Measurements from ENCODE around the gene PRAMEF1.

GRCh38 chr1:12811409-12811784, 20.2 kb downstream of the PRAMEF1 start:
- TF ChIP-seq, protein P1, sequence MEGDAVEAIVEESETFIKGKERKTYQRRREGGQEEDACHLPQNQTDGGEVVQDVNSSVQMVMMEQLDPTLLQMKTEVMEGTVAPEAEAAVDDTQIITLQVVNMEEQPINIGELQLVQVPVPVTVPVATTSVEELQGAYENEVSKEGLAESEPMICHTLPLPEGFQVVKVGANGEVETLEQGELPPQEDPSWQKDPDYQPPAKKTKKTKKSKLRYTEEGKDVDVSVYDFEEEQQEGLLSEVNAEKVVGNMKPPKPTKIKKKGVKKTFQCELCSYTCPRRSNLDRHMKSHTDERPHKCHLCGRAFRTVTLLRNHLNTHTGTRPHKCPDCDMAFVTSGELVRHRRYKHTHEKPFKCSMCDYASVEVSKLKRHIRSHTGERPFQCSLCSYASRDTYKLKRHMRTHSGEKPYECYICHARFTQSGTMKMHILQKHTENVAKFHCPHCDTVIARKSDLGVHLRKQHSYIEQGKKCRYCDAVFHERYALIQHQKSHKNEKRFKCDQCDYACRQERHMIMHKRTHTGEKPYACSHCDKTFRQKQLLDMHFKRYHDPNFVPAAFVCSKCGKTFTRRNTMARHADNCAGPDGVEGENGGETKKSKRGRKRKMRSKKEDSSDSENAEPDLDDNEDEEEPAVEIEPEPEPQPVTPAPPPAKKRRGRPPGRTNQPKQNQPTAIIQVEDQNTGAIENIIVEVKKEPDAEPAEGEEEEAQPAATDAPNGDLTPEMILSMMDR (IDR thresholded peaks at IDR 0.05), result no peak
- no peak for TF ChIP-seq POLR2A (IDR thresholded peaks at IDR 0.05)
- TF ChIP-seq EP300 (IDR thresholded peaks at IDR 0.05), result no peak
